ENCODE results near the gene TNRC18. TPM values are rescaled to one million over a fixed set of nuclear protein-coding genes. Genes with fewer than 3 reads are reported as not detected.

Gene TNRC18
- total and polyA plus RNA-seq, 2 donors (not counting 3 experiments of a cell fraction or from before 2014, with no cell fraction given) = 14.8 to 64.6 TPM

- H3K27ac ChIP-seq (ENCODE audit: insufficient read depth, low read depth, low read length) = no peak overlapping the region
- H3K9me1 ChIP-seq (replicated peaks; ENCODE audit: control insufficient read depth, extremely low read depth, insufficient read depth, low read length) = no peaks in the 10 kb centered on the region
- BruUV-seq (replicated peaks) = no TSS peak
- CTCF ChIA-PET = no interaction called here
- peaks cover 0 to 20% of the 10 kb centered on the region in 2 experiments for H3K36me3 ChIP-seq (ENCODE audit: control insufficient read depth in 2 of 2, extremely low read depth in 1 of 2, insufficient read depth in 2 of 2, low read length in 2 of 2)
- no peaks in the 10 kb centered on the region for H3K27me3 ChIP-seq (ENCODE audit: control insufficient read depth in 2 of 2, insufficient read depth in 2 of 2, low read length in 2 of 2)
- H2AFZ ChIP-seq (ENCODE audit: low read depth, low read length) = no peak overlapping the region
- TF ChIP-seq MYC (IDR thresholded peaks at IDR 0.05; ENCODE audit: low read depth, low read length) = no peak
- no peak for TF ChIP-seq GATA2 (IDR thresholded peaks at IDR 0.05; ENCODE audit: insufficient read depth, insufficient read length, low read depth, low read length)
- no peak for TF ChIP-seq JUN (IDR thresholded peaks at IDR 0.05; ENCODE audit: borderline replicate concordance, insufficient read depth, insufficient read length, low read depth)
- no peak for TF ChIP-seq EZH2 (IDR thresholded peaks at IDR 0.05; ENCODE audit: borderline replicate concordance, low read depth, low read length, severe bottlenecking)
- no peak for TF ChIP-seq POLR2AphosphoS5 (IDR thresholded peaks at IDR 0.05; ENCODE audit: insufficient read depth, low read depth, low read length)
- TF ChIP-seq, protein P1, sequence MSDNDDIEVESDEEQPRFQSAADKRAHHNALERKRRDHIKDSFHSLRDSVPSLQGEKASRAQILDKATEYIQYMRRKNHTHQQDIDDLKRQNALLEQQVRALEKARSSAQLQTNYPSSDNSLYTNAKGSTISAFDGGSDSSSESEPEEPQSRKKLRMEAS (IDR thresholded peaks at IDR 0.05; ENCODE audit: insufficient read depth, insufficient read length) = no peak
- TF ChIP-seq, protein P2, sequence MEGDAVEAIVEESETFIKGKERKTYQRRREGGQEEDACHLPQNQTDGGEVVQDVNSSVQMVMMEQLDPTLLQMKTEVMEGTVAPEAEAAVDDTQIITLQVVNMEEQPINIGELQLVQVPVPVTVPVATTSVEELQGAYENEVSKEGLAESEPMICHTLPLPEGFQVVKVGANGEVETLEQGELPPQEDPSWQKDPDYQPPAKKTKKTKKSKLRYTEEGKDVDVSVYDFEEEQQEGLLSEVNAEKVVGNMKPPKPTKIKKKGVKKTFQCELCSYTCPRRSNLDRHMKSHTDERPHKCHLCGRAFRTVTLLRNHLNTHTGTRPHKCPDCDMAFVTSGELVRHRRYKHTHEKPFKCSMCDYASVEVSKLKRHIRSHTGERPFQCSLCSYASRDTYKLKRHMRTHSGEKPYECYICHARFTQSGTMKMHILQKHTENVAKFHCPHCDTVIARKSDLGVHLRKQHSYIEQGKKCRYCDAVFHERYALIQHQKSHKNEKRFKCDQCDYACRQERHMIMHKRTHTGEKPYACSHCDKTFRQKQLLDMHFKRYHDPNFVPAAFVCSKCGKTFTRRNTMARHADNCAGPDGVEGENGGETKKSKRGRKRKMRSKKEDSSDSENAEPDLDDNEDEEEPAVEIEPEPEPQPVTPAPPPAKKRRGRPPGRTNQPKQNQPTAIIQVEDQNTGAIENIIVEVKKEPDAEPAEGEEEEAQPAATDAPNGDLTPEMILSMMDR (IDR thresholded peaks at IDR 0.05; ENCODE audit: extremely low read depth in 1 of 2, insufficient read depth in 1 of 2, low read depth in 1 of 2, low read length in 2 of 2) = no peak
- TF ChIP-seq FOS (IDR thresholded peaks at IDR 0.05; ENCODE audit: borderline replicate concordance, insufficient read depth, low read length) = no peak
- no peak for TF ChIP-seq POLR2A (IDR thresholded peaks at IDR 0.05; ENCODE audit: low read depth, low read length)
- dilution Hi-C loops (cut with MboI; ENCODE audit: extremely low pct_ligation_motif_present, low sequenced_read_pairs) = no loop called here
- FAIRE-seq = no peak
- no peaks in the 10 kb centered on the region for H3K4me1 ChIP-seq (ENCODE audit: control insufficient read depth, extremely low read depth, insufficient read depth, low read length)
- H3K4me2 ChIP-seq (ENCODE audit: insufficient read depth, low read length) = no peak overlapping the region
- no peak for DNase-seq (ENCODE audit: low read depth, low spot score)
- H4K20me1 ChIP-seq (replicated peaks; ENCODE audit: control insufficient read depth, extremely low read depth, insufficient read depth, low read length) = no peaks in the 10 kb centered on the region
- no peak overlapping the region for H3K9ac ChIP-seq (replicated peaks; ENCODE audit: extremely low read depth, insufficient read depth, low read length)
- no peak overlapping the region for H3K4me3 ChIP-seq (replicated peaks in 1 of 3; ENCODE audit: insufficient read depth in 1 of 3, low read depth in 1 of 3, low read length in 3 of 3)
- H3K79me2 ChIP-seq (ENCODE audit: control insufficient read depth, insufficient read depth, low read length) = no peaks in the 10 kb centered on the region
- intact Hi-C loops (cut with micrococcal nuclease) = no loop called here
- no peaks in the 10 kb centered on the region for H3K9me3 ChIP-seq (replicated peaks; ENCODE audit: control insufficient read depth, insufficient read depth, low read length)
- POLR2A ChIA-PET = no interaction called here
Observed at GRCh38 chr7:5332579-5332978, 91.1 kb downstream of the TNRC18 start.
